Cardiac muscle cell (in vitro differentiated cells and primary cell): ENCODE measurements around the gene C2orf68. TPM values are rescaled to one million over a fixed set of nuclear protein-coding genes. Genes with fewer than 3 reads are reported as not detected.

Source experiments
- DNase-seq, 2 donors: peaks; one replicate each; pipeline versions ENCODE4 v3.0.0 to v3.0.0-alpha.2; 2010 to 2017; ENCODE audit warnings: low read depth in 1 of 2, low spot score in 1 of 2
- H3K27ac ChIP-seq: fragments of 200-600 bp; sonication (generic); 2 replicates; pipeline ENCODE4 v1.5.1; 2016
- H3K27me3 ChIP-seq: fragments of 200-600 bp; sonication (generic); 2 replicates; pipeline ENCODE4 v1.6.0; 2016; ENCODE audit warnings: control low read depth
- H3K36me3 ChIP-seq: fragments of 200-600 bp; sonication (generic); 2 replicates; pipeline ENCODE4 v1.5.1; 2016; ENCODE audit warnings: control low read depth
- H3K4me1 ChIP-seq: fragments of 200-600 bp; sonication (generic); 2 replicates; pipeline ENCODE4 v1.8.1; 2017; ENCODE audit warnings: low read depth, mild to moderate bottlenecking, mixed run types
- H3K4me3 ChIP-seq: fragments of 200-600 bp; sonication (generic); 2 replicates; pipeline ENCODE4 v1.5.1; 2016; ENCODE audit warnings: mild to moderate bottlenecking
- H3K9me3 ChIP-seq: fragments of 200-600 bp; sonication (generic); 2 replicates; pipeline ENCODE4 v1.5.1; 2017; ENCODE audit warnings: low read depth, mild to moderate bottlenecking, control low read depth
- polyA plus RNA-seq: library from polyadenylated mRNA; unstranded; fragments of >200 nt; fragmentation: Nextera tagmentation; extraction: Ambion mirVana; gene quantifications from 2 replicates; pipeline ENCODE4 v1.2.1, GENCODE V29; 2016
- total RNA-seq: library from RNA; depleted of rRNA; stranded (reverse); fragments of >200 nt; gene quantifications from 2 replicates; pipeline ENCODE4 v1.2.3, GENCODE V29; 2016
- TF ChIP-seq, protein P1 (sequence below): IDR thresholded peaks from 2 replicates; pipeline ENCODE4 v1.5.1; 2012; ENCODE audit warnings: low read depth, mild to moderate bottlenecking, low read length

C2orf68 gene
- total and polyA plus RNA-seq, 2 experiments from 2014 or later: 32.6 to 37.4 TPM

DNA sequence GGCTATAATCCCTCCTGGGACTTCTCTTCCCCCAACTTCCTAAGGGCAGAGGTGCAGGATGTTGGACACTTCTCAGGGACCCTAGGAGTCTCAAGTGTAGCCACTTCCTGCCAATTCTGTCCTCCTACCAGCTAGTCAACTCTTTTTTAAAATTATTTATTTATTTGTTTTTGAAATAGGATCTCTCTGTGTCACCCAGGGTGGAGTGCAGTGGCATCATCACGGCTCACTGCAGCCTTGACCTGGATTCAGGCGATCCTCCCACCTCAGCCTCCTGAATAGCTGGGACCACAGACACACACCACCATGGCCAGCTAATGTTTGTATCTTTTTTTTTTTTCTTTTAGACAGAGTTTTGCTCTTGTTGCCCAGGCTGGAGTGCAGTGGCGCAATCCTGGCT is 44.6 kb upstream of the C2orf68 start:
- Histone ChIP-seq H3K4me3 (no peak overlapping the region), H3K27ac (no peak overlapping the region), H3K36me3 (peaks cover under 1% of the 10 kb centered on the region), H3K4me1 (no peaks in the 10 kb centered on the region), H3K27me3 (no peaks in the 10 kb centered on the region), H3K9me3 (no peaks in the 10 kb centered on the region)
- TF ChIP-seq, protein P1, sequence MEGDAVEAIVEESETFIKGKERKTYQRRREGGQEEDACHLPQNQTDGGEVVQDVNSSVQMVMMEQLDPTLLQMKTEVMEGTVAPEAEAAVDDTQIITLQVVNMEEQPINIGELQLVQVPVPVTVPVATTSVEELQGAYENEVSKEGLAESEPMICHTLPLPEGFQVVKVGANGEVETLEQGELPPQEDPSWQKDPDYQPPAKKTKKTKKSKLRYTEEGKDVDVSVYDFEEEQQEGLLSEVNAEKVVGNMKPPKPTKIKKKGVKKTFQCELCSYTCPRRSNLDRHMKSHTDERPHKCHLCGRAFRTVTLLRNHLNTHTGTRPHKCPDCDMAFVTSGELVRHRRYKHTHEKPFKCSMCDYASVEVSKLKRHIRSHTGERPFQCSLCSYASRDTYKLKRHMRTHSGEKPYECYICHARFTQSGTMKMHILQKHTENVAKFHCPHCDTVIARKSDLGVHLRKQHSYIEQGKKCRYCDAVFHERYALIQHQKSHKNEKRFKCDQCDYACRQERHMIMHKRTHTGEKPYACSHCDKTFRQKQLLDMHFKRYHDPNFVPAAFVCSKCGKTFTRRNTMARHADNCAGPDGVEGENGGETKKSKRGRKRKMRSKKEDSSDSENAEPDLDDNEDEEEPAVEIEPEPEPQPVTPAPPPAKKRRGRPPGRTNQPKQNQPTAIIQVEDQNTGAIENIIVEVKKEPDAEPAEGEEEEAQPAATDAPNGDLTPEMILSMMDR: no peak
- no peak for DNase-seq

DNA sequence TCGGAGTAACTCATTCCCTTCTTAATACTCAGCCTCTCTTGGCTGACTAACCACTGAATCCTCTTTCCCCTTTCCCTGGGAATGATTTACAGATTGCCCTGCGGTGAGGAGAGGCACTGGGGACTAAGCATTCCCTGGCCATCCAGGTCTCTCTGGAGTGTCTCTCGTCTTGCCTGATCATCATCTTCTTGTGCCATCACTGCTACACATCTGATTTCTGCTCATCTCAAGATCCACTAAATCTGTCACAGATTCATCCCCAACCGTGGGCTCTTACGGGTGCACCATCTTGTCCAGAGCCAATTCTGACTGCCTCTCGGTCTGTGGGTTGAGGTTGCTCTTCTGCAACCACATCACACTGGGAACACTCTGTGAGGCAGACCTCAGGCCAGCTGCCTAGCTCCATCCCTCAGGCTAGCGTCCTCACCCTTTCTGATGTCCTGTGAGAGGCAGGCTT is 44.1 kb upstream of the C2orf68 start:
- H3K4me1 ChIP-seq: no peaks in the 10 kb centered on the region
- H3K9me3 ChIP-seq: no peaks in the 10 kb centered on the region
- H3K27me3 ChIP-seq: no peaks in the 10 kb centered on the region
- TF ChIP-seq, protein P1: no peak
- no peak overlapping the region for H3K27ac ChIP-seq
- H3K36me3 ChIP-seq: peaks cover 5% of the 10 kb centered on the region
- H3K4me3 ChIP-seq: no peak overlapping the region
- no peak for DNase-seq

DNA sequence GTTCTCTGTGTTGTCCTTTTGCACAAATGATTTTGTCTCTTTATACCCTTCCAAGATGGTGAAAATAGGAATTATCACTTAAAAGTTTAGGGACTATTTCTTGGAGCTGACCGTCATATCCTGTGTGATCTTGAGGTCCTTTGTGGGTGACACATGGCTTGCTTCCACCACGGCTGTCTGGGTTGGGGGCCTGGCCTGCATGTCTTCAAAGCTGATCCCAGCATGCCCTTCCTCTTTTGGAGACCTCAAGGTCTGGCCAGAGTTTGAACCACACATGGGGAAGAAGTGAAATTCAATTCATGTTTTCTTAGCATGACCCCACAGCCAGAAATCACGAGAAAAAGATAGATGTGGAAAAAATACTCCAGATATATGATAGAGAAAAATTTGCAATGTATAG is 42.1 kb upstream of the C2orf68 start:
- H3K36me3 ChIP-seq: peaks cover 20% of the 10 kb centered on the region
- H3K9me3 ChIP-seq: no peaks in the 10 kb centered on the region
- no peak overlapping the region for H3K4me3 ChIP-seq
- no peaks in the 10 kb centered on the region for H3K27me3 ChIP-seq
- no peaks in the 10 kb centered on the region for H3K4me1 ChIP-seq
- no peak overlapping the region for H3K27ac ChIP-seq
- TF ChIP-seq, protein P1: no peak
- DNase-seq: no peak

DNA sequence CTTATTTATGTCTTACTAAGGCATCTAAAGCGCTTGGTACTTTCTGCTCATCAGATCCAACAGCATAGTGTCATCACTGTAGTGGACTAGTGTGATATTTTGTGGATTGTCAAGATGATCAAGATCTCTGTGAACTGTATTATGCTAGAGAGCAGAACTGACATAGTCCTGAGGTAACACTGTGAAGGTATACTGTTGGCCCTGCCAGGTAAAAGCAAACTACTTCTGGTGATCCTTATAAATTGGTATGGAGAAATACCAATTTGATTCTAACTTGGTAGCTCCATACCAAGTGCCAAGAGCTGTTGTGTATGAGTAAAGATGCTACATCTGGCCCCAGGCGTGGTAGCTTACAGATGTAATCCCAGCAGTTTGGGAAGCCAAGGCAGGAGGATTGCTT is 40.2 kb upstream of the C2orf68 start:
- no peak for DNase-seq
- H3K9me3 ChIP-seq: no peaks in the 10 kb centered on the region
- H3K27ac ChIP-seq: no peak overlapping the region
- no peaks in the 10 kb centered on the region for H3K27me3 ChIP-seq
- H3K4me1 ChIP-seq: no peaks in the 10 kb centered on the region
- TF ChIP-seq, protein P1: no peak
- no peak overlapping the region for H3K4me3 ChIP-seq
- peaks cover 36% of the 10 kb centered on the region for H3K36me3 ChIP-seq

DNA sequence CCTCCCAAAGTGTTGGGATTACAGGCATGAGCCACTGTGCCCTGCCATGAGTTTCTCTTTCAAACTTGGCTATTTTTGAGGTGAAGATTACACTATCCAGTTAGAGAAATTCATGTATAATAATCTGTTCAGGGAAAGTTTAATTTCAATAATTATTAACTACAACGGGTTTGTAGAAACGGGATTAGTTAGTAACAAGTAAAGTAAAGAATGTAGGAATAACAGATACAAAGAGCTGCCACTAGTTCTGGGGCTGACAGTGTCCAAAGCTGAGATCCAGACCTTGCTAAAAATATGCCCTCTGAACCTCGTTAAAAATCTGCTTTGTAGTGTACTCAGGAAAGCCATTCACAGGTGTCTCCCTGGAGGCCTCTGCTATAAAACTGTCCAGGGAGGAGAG is 39.2 kb upstream of the C2orf68 start:
- H3K36me3 ChIP-seq: peaks cover 44% of the 10 kb centered on the region
- no peaks in the 10 kb centered on the region for H3K27me3 ChIP-seq
- no peaks in the 10 kb centered on the region for H3K4me1 ChIP-seq
- H3K9me3 ChIP-seq: no peaks in the 10 kb centered on the region
- TF ChIP-seq, protein P1: no peak
- no peak overlapping the region for H3K27ac ChIP-seq
- no peak overlapping the region for H3K4me3 ChIP-seq
- no peak for DNase-seq

DNA sequence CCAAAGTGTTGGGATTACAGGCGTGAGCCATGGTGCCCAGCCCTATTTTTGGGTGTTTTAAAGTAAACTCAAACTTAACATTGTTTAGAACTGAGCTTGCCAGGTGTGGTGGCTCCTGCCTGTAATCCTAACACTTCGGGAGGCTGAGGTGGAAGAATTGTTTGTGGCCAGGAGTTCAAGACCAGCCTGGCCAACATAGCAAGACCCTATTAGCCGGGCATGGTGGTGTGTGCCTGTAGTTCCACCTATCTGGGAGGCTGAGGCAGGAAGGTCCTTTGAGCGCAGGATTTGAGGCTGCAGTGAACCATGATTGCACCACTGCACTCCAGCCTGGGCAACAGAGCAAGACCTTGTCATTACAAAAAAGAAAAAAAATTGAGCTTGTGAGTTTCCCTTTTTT is 38.6 kb upstream of the C2orf68 start:
- peaks cover 49% of the 10 kb centered on the region for H3K36me3 ChIP-seq
- TF ChIP-seq, protein P1: no peak
- H3K27ac ChIP-seq: no peak overlapping the region
- no peaks in the 10 kb centered on the region for H3K27me3 ChIP-seq
- H3K9me3 ChIP-seq: no peaks in the 10 kb centered on the region
- H3K4me3 ChIP-seq: no peak overlapping the region
- no peak for DNase-seq
- H3K4me1 ChIP-seq: no peaks in the 10 kb centered on the region
